ENCODE measurements around the gene NXN.
"Not testable (repeated sequence)": the region's sequence is repeated elsewhere in the genome, so short reads cannot be mapped to it uniquely, and the experiment has no call there.

DNA sequence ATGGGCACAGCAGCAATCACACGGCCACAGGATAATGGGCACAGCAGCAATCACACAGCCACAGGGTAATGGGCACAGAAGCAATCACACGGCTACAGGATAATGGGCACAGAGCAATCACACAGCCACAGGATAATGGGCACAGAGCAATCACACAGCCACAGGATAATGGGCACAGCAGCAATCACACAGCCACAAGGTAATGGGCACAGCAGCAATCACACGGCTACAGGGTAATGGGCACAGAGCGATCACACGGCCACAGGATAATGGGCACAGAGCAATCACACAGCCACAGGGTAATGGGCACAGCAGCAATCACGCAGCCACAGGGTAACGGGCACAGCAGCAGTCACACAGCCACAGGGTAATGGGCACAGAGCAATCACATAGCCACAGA, 230.2 kb downstream of the NXN start:
- TF ChIP-seq, protein P1, sequence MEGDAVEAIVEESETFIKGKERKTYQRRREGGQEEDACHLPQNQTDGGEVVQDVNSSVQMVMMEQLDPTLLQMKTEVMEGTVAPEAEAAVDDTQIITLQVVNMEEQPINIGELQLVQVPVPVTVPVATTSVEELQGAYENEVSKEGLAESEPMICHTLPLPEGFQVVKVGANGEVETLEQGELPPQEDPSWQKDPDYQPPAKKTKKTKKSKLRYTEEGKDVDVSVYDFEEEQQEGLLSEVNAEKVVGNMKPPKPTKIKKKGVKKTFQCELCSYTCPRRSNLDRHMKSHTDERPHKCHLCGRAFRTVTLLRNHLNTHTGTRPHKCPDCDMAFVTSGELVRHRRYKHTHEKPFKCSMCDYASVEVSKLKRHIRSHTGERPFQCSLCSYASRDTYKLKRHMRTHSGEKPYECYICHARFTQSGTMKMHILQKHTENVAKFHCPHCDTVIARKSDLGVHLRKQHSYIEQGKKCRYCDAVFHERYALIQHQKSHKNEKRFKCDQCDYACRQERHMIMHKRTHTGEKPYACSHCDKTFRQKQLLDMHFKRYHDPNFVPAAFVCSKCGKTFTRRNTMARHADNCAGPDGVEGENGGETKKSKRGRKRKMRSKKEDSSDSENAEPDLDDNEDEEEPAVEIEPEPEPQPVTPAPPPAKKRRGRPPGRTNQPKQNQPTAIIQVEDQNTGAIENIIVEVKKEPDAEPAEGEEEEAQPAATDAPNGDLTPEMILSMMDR (IDR thresholded peaks at IDR 0.05), result not testable (repeated sequence)
- TF ChIP-seq POLR2A (IDR thresholded peaks at IDR 0.05), result not testable (repeated sequence)
